Mesenteric fat pad (tissue), 1 donor: Measurements from ENCODE around the gene MYO1D. TPM values are rescaled to one million over a fixed set of nuclear protein-coding genes. Genes with fewer than 3 reads are reported as not detected.

Experiments
- DNase-seq: peaks from one replicate; pipeline ENCODE4 v3.0.0-alpha.2; 2020; ENCODE audit warnings: low spot score
- total RNA-seq: library from RNA; stranded (reverse); fragmentation: NEBNext Ultra II Directional; extraction: Animal tissue kit (Norgen Biotek cat#: 25700); gene quantifications from one replicate; pipeline ENCODE4 v1.2.1, GENCODE V29; 2021
- donor health status: DM: yes; HTN: yes; CAD: no.

The MYO1D gene
- total RNA-seq, 1 donor from 2014 or later: 36.0 TPM

GRCh38 chr17:32515677-32516383 is 361.1 kb downstream of the MYO1D start:
- DNase-seq: no peak

GRCh38 chr17:32514606-32515005 is 362.3 kb downstream of the MYO1D start:
- no peak for DNase-seq

- no peak for DNase-seq
Measured at GRCh38 chr17:32513579-32513978, 363.3 kb downstream of the MYO1D start.

- DNase-seq: no peak
Measured at GRCh38 chr17:32512328-32512727, 364.6 kb downstream of the MYO1D start.

- DNase-seq: no peak
Measured at GRCh38 chr17:32510466-32510865, 366.5 kb downstream of the MYO1D start.

- no peak for DNase-seq
Measured at GRCh38 chr17:32508926-32509325, 368.0 kb downstream of the MYO1D start.

GRCh38 chr17:32504166-32504990 is 372.5 kb downstream of the MYO1D start:
- DNase-seq: no peak

- no peak for DNase-seq
Measured at GRCh38 chr17:32503251-32504165, 373.4 kb downstream of the MYO1D start.

- no peak for DNase-seq
Measured at GRCh38 chr17:32502710-32503109, 374.2 kb downstream of the MYO1D start.

- DNase-seq: no peak
Measured at GRCh38 chr17:32502013-32502412, 374.9 kb downstream of the MYO1D start.

GRCh38 chr17:32498391-32498790 is 378.5 kb downstream of the MYO1D start:
- DNase-seq: no peak

GRCh38 chr17:32497431-32498205 is 379.3 kb downstream of the MYO1D start:
- no peak for DNase-seq

- DNase-seq: no peak
Measured at GRCh38 chr17:32496395-32497073, 380.4 kb downstream of the MYO1D start.

GRCh38 chr17:32495359-32496231 is 381.3 kb downstream of the MYO1D start:
- DNase-seq: no peak

GRCh38 chr17:32494621-32495358 is 382.1 kb downstream of the MYO1D start:
- no peak for DNase-seq

GRCh38 chr17:32493976-32494513 is 382.9 kb downstream of the MYO1D start:
- no peak for DNase-seq

GRCh38 chr17:32493571-32493970 is 383.4 kb downstream of the MYO1D start:
- DNase-seq: no peak

GRCh38 chr17:32492648-32493289 is 384.2 kb downstream of the MYO1D start:
- no peak for DNase-seq
